HG03432 (cell line): Measurements from ENCODE around the gene SLC24A3.

Experiments used
- ATAC-seq: cut with Tn5 transposase; IDR thresholded peaks from one replicate; pipeline ENCODE4 v1.9.1; 2021; ENCODE audit warnings: mild to moderate bottlenecking, moderate library complexity; ENCODE audit not compliant: unreplicated experiment

SLC24A3 gene

DNA sequence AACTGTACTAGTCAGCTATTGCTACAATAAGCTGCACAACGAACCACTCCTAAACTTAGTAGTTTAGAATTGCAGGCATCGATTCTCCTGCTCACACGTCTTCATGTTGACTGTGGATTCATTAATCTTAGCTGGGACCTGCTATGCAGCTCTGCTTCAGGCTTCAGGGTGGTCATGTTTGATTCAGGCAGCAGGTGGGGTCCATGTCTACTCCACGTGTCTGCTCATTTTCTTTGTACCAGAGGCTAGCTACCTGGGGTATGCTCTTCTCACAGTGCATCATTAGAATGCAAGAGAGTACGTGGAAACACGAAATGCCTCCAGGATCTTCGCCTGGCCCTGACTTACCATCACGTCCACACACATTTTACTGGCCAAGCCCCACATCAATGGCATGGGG, 481.1 kb downstream of the SLC24A3 start:
- no peak for ATAC-seq

DNA sequence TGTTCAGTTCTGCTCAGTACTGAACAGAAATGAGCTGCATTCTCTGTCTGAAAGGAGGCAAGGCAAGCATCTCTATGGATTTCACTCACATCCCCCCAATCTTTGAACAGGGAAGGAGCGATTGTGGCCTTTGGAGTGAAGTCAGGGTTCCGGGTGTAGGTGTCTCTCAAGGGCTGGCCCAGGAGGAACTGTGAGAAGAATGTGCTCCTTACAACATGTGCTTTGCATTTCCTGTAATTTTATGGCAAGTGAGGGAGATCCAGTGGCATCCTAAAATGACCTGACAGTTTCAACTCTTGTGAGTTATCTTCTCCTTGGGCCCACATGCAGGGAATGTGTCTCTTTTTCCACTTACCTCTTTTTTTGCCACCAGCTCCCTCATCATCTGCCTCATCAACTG, 482.6 kb downstream of the SLC24A3 start:
- ATAC-seq: no peak

DNA sequence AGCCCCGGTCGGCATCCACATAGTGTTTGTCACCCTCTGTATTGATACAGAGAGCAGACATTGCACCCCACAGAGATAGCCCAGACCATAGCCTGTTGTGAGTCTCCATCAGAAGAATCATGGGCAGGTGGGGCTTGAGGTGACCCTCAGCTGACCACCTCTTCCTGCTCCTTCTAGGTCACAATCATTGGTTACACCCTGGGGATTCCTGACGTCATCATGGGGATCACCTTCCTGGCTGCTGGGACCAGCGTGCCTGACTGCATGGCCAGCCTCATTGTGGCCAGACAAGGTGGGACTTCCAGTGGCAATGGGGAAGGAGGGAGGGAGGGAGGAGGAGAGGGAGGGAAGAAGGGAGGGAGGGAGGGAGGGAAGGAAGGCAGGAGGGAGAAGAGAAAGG, 484.2 kb downstream of the SLC24A3 start:
- no peak for ATAC-seq

DNA sequence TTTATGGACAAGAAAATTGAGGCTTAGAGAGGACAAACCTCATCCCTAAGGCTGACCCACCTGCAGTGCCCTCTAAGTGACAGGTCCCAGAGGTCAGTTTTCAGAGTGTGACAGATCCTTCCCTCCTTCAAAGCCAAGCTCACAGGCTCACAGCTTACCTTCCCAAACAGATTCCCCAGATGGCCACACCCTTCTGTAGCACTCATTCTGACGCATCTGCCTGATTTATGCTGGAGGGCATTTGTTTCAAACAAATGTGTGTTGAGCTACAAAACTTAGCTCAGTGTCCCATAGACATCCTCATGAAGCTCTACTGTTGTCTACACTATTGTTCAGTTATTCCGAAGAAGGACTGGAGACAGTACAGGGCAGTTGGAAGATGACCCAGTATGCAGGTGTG, 485.0 kb downstream of the SLC24A3 start:
- ATAC-seq: no peak

DNA sequence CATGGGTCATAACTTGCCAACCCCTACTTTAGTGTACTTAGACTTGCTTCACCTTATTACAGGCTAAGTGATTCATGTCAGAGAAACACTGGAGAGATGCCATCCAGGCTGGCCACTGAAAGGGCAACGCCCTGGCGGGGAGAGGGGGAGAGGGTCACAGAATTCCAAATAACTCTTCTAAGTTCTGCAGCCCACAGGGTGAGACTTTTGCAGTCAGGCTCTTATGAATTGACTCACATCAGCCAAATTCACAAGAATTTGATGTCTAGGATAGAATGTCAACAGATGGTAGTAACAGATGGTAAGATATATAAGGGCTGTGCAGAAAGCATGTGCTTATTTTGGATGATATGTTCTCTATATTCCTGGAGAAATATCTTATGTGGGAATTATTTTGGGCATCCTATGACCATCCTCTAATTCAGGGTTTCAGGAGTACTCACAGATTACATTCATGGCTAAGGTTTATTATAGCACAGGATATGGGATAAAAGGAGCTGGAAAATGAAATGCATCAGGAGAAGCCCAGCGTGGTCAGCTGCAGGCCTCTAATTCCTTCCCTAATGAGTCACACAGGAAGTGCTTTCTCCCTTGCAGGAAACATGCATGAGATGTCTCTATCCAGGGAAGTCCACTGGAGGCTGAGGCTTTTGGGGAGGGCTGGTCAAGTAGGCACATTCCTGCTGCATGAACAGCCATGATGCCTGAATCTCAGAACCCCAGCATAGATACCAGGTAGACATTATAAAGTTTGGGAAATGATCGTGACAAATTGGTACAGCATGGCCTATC, 486.9 kb downstream of the SLC24A3 start:
- ATAC-seq: no peak

DNA sequence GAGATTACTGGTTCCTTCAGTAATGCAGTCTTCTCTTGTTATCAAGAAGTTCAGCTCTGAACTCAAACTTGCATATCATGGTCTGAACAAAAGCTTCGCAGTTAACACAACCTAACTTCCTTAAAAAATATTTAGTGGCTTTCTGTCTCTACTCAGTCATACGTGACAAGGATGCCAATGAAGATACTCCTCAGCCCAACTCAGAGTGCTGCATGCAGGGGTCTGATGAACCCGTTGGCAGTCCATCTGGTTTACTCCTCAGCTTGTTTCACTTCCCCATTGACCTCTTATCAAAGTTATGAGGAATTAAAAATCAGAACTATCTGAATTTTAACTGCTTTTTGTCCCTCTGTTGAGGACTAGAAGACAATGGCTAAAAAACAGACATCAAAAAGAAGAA, 489.0 kb downstream of the SLC24A3 start:
- no peak for ATAC-seq

DNA sequence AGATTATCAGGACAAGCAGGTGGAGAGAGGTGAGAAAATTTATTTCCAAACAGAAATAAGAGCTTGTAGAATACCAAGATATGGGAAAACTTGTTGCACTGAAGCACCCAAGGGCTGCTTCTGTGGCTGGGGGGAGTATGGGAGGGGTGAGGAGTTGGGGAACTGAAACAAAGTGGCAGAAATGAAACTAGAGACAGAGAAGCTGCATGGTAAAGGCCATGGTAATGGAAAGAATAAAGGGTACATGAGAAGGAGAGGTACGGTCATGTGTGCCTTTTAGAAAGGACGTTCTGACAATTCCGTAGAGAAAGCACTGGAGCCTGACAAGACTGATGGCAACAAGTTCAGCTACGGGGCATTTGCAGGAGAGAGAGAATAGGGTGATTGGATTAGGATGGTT, 494.0 kb downstream of the SLC24A3 start:
- peak; percentile 67 for ATAC-seq

DNA sequence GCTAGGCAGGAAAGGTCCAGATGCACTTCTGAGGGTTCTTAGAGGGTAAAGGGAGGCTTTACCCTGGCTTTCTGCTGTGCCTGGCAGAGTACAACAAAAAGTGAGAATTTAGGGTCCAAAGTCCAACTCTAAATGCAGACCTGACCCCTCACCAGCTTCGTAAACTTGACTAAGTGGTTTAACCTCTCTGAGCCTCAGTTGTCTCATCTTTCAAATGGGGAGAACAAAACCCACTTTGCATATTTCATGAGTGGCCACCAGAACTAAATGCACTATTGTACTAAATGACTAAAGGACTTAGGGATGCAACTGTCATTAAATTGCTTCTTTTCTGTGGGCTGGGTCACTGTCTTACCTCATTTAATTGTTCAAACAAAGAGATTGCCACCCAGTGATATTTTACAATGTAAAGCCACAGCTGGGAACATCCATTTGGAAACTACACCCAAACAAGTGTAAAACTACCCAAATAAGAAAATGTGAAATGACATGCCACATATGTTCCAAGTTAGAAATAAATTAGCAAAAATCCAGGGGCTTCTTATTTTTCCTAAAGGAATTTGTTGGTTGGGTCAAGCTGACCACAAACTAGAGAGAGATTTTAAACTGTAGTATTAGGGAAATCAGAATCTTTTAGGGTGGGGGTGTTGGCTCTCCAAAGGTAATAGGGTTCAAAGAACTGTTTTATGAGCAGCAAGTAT, 497.3 kb downstream of the SLC24A3 start:
- no peak for ATAC-seq

DNA sequence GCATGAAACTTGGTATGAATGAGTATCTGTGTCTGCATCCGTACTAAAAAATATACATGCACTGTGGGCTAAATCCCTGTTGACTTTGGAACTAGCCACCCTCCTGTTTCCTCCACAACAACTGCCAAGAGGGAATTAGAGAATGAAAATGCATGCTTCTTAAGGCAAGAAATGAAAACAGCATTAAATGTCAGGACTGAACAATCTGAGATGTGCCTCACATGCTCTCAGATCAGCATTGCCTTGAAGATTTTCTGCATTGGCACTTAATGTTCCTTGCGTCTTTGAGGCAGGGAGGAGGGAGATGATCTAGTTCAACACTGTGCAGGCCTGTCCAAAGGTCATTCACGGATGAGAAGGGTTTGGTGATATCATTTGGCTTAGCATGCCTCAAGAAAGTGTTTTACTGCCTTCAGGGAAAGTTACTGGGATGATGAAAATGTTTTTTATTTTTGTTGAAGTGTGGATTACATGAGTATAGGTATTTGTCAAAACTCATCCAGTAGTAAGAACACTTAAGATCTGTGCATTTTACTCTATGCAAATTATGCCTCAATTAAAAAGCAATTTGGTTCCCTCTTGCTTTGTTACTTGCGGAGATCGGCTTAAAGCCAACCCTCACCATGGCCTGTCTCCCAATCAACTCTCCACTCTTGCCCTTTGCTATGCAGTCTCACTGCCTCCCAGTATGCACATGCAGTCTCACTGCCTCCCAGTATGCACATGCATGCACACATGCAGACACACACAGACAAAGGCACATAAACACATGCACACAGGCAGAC, 498.1 kb downstream of the SLC24A3 start:
- no peak for ATAC-seq

DNA sequence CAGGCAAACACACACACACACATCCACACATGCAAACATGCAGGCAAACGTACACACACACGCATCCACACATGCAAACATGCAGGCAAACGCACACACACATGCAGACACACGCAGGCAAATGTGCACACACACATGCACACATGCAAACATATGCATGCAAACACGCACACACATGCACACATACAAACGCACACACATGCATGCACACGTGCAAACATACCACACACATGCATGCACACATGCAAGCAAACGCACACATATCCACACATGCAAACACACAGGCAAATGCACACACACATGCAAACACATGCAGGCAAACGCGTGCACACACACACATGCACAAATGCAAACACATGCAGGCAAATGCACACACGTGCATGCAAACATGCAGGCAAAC, 498.7 kb downstream of the SLC24A3 start:
- no peak for ATAC-seq

DNA sequence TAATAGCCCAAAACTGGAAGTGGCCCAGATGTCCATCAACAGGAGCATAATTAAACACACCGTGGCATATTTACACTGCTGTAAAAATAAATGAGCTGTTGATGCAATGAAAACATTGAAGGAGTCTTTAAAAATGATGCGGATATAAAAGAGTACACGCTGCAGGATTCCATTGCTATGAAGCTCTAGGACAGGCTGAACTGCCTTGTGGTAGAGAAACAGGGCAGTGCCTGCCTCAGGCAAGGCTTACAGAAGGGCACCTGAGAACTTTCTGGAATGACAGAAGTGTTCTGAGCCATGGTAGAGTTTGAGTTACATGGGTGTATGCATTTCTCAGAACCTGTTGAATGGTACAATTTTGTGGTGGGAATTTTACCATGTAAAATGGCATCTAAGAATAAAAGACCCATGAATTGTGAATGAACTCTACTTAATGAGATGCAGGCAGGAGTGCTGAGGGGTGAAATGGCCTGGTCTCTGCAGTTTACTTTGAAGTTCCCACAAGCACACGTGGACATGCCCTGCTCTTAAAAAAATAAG, 500.3 kb downstream of the SLC24A3 start:
- no peak for ATAC-seq

DNA sequence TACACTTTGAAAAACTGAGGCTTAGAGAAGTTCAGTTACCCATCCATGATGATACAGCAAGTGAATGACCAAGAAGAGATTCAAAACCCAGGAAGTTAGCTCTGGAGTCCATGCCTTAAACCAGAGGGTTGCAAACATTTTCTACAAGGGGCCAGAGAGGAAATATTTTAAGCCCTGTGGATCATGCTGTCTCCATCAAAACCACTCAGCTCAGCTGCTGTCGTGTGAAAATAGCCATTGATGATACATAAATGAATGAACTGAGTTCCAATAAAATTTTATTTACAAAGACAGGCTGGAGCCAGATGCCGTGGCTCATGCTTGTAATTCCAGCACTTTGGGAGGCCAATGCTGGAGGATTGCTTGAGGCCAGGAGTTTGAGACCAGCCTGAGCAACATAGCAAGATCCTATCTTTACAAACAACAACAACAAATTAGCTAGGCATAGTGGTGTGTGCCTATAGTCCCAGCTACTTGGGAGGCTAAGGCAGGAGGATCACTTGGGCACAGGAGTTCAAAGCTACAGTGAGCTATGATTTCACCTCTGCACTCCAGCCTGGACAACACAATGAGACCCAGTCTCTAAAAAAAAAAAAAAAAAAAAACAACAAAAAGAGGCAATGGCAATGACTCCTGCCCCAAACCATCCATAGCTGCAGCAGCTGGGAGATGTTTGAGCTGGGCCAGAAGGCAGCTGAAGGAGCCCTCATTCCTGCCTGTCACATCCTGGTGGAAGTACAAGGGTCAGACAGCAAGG, 501.6 kb downstream of the SLC24A3 start:
- no peak for ATAC-seq

DNA sequence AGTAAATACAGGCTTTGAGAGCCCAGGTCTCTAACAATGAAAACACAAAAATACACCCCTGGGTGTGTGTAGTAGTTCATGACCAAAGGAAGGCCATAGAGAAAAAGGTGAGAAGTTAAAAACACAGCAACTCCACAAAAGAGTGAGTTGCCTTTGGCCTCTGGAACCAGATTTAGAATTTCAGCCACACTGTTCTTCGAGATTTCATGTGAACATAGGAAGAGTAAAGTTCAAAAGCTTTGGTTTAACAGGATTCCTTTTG, 502.1 kb downstream of the SLC24A3 start:
- no peak for ATAC-seq

DNA sequence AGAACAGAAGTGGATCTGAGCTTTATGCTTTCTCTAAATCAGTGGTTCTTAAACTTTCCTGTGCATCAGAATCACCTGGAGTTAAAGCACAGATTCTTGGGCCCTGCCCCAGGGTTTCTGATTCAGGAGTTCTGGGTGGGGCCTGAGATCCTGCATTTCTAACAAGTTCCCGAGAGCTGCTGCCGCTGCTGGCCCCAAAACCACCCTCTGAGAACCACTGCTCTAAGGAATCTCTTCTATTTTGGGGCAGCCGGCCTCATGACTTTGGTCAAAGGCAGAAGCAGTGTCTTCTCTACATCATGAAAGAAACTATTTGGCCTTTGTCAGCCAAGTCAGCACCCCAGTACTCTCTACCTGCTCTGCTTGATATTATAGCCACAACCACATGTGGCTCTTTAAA, 503.5 kb downstream of the SLC24A3 start:
- ATAC-seq: no peak

DNA sequence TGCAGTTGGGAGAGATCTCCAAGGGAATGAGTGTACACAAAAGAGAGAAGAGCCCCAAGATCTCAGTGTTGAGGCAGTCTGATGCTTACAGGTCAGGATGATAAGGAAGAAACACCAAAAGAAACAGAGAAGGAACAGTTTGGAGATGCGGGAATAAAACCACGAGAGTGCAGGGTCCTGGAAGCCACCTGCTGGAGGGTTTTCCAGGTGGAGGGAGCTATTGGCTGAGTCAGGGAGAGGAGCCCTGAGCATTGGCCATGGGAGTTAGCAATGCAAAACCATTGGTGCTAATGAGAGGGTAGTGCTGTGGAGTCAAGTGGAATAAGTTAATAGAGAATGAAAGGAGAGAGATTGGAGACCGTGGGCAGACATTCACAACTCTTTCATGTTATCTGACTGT, 506.4 kb downstream of the SLC24A3 start:
- ATAC-seq: no peak

DNA sequence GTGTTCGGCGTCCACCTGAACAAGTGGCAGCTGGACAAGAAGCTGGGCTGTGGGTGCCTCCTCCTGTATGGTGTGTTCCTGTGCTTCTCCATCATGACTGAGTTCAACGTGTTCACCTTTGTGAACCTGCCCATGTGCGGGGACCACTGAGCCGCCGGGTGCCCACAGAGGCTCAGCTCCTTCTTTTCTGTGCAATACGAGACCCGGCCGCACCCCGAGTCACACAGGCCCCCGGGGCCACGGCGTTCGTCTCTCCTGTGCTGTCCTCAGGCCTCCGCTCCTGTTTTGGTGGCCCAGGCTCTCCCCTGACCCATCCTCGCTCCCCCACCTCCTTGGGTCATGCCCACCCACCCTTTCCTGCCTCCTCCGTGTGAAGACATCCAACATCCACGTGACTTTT, 508.5 kb downstream of the SLC24A3 start:
- no peak for ATAC-seq

DNA sequence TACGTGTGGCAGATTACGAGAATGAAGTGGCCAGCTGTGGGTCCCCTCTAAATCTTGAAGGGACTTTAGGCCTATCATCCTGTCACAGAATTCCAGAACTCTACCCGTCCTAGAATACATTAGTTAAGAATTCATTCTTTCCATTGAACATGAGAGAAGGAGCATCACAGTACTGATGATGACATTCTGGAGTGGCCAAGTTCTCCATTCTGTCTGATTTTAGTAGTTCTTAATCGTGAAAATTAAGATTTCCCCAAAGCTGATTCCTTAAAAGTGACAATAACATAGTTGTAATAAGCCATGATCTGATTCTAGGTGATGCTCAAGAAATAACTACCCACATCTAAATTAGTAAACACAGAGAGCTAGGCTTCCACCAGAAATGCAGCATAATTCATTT, 510.6 kb downstream of the SLC24A3 start:
- ATAC-seq: no peak

DNA sequence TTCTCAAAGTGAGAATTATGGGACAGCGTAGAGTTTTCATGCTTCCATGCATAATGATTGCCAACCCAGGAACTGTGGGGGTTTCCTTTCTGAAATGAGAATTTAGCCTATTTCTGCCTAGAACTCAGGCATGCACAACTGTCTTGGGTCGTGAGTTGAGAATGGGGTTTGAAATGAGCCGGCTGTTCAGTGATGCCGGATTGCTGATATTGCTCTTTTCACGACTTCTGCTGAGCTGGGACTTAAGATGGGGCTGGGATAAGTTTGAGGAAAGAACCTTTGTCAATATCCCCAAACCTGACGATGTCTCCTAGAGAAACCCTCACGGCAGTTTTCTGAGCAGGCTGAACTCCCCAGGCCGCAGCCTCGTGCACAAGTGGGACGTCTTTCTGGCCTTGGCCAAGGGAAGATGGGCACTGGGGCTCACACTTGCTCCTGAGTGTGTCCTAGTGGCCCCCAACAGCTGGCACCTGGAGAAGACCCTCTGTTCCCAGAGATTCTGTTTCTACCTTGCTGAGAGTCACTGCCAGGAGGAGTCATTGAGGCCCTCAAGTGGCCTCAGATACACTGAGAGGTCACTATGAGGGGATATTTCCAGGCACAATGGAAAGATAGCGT, 511.5 kb downstream of the SLC24A3 start:
- no peak for ATAC-seq

DNA sequence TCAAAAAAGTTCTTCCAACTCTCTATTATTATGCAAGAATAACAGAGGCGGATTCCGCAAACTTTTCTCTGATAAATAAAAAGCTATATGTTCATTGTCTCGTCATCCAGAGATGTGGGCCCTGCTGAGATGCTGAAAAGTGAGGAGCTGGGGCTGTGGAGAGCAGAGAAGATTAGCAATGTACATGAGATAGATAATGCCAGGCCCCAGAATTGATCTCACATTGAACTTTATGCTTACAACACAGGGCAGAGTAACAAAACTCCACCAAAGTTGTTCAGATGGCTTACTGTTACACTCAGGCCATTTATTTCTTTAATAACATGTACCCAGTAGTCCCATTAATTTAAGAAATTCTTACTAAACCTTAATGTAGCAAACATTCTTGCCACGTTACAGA, 512.9 kb downstream of the SLC24A3 start:
- ATAC-seq: no peak

DNA sequence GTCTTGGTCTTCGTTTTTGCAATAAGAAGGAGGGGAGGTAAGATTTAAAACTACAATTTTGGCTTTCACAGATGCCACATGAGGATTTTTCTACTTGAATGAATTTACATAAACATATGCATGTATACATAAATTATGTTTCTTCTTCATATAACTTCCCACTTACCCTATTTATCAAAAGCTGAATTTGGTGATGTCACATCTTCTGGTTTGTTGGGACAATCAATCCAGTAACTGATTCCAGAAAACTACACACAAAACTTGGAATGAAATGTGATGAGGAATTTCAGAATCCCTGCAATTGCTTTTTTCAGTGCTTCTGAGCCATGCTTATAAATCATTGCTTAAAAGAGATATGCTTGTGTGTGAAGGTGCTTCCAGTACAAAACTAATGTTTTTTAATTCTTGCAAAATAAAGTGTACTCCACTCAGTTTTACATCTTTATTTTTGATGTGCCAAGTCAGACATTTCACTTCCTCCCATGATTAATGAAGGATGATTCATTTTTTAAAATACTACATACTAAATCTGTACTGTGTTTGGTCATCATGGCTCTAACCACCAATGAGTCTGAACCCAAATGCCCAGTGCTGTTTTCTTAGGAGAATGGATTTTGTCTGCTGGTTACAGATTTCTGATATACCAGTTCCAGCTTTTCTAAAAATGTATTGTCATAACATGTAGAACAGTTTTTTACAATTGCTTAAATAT, 513.5 kb downstream of the SLC24A3 start:
- no peak for ATAC-seq
